ENCODE measurements around the gene TNS4. TPM values are rescaled to one million over a fixed set of nuclear protein-coding genes. Genes with fewer than 3 reads are reported as not detected.
A peak's percentile ranks its signal among the peaks of the same experiment; 100 is the strongest.

The TNS4 gene
- polyA plus RNA-seq, 2 of the 4 experiments (the other 2 are of a cell fraction), result 24.2 to 73.5 TPM

DNA sequence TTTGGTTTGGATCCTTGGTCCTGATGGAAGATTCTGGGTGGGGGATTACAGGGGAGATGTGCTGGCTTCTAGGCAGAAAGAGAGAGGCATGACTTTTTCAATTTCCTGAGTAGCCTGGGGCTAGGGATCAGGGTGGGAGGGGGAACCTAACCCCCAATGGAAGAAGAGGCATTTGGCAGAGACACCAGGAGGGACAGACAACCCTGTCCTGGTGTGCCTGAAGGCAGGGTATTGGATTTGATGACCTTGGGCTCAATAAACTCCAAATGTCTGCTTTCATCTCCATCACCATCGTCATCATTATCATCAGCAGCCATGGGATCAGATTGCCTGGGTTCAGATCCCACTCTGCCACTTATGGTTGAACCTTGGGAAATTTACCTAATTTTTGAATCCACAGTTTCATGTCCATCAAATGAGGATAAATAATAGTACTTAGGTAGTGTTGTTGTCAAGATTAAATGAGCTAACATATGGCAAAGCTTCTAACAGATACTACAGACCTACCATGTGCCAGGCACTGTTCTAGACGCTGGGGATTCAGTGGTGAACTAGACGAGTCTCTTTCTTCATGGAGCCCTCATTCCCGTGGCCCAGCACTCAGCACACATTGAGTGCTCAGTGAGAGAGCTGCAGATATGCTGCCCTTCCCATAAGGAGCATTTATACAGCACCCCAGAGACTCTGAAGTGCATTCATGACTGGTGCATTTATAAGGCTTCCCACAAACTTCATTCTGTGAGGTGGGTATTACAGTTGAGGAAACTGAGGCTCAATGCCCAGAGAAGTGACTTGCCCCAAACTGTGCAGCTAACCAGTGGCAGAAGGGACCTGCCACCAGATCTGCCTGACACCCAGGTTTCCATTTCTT is 31.4 kb downstream of the TNS4 start (continued):
- peak; percentile 60; the same call in 1 of the 2 replicates for TF ChIP-seq RARB (CRISPR knock-in tag; IDR thresholded peaks at IDR 0.05)
- no peak for TF ChIP-seq BHLHE40 (IDR thresholded peaks at IDR 0.05; ENCODE audit: low read depth, low read length)
- no peak for TF ChIP-seq FOSL2 (IDR thresholded peaks at IDR 0.05)
- 0 out of 2 replicates have a peak, but pooled peaks have one; percentile 26 for TF ChIP-seq FOSL2 (CRISPR knock-in tag; IDR thresholded peaks at IDR 0.05)
- TF ChIP-seq POLR2A (IDR thresholded peaks at IDR 0.05; ENCODE audit: low read length), result no peak
- TF ChIP-seq EP300 (IDR thresholded peaks at IDR 0.05), result no peak
- no peak for TF ChIP-seq MAX (IDR thresholded peaks at IDR 0.05)
- no peak for TF ChIP-seq RFX5 (IDR thresholded peaks at IDR 0.05)
- TF ChIP-seq, protein P1, sequence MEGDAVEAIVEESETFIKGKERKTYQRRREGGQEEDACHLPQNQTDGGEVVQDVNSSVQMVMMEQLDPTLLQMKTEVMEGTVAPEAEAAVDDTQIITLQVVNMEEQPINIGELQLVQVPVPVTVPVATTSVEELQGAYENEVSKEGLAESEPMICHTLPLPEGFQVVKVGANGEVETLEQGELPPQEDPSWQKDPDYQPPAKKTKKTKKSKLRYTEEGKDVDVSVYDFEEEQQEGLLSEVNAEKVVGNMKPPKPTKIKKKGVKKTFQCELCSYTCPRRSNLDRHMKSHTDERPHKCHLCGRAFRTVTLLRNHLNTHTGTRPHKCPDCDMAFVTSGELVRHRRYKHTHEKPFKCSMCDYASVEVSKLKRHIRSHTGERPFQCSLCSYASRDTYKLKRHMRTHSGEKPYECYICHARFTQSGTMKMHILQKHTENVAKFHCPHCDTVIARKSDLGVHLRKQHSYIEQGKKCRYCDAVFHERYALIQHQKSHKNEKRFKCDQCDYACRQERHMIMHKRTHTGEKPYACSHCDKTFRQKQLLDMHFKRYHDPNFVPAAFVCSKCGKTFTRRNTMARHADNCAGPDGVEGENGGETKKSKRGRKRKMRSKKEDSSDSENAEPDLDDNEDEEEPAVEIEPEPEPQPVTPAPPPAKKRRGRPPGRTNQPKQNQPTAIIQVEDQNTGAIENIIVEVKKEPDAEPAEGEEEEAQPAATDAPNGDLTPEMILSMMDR (IDR thresholded peaks at IDR 0.05), result no peak
- TF ChIP-seq ZFP36 (IDR thresholded peaks at IDR 0.05; ENCODE audit: borderline replicate concordance, partially characterized antibody), result no peak
- TF ChIP-seq, protein P2, sequence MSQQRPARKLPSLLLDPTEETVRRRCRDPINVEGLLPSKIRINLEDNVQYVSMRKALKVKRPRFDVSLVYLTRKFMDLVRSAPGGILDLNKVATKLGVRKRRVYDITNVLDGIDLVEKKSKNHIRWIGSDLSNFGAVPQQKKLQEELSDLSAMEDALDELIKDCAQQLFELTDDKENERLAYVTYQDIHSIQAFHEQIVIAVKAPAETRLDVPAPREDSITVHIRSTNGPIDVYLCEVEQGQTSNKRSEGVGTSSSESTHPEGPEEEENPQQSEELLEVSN (IDR thresholded peaks at IDR 0.05; ENCODE audit: borderline replicate concordance, low read depth), result no peak
- no peak for TF ChIP-seq MYC (IDR thresholded peaks at IDR 0.05; ENCODE audit: borderline replicate concordance, low read length)
- TF ChIP-seq CBX8 (IDR thresholded peaks at IDR 0.05), result no peak
- TF ChIP-seq NFE2L2 (conservative IDR thresholded peaks at IDR 0.05; ENCODE audit: low read length), result no peak
- TF ChIP-seq JUN (IDR thresholded peaks at IDR 0.05), result peak in 1 of 2 experiments; percentile 10; a peak in 2 of 5 replicates
- TF ChIP-seq ESRRA (IDR thresholded peaks at IDR 0.05; ENCODE audit: borderline replicate concordance, low read length), result no peak
- TF ChIP-seq NPAS2 (CRISPR knock-in tag; IDR thresholded peaks at IDR 0.05; ENCODE audit: borderline replicate concordance), result no peak
- peak; percentile 26; the same call in 1 of the 2 replicates for TF ChIP-seq EHF (CRISPR knock-in tag; IDR thresholded peaks at IDR 0.05)
- no peak for TF ChIP-seq RAD21 (conservative IDR thresholded peaks at IDR 0.05 in 1 of 2, IDR thresholded peaks at IDR 0.05 in 1 of 2)
- TF ChIP-seq, protein P3, sequence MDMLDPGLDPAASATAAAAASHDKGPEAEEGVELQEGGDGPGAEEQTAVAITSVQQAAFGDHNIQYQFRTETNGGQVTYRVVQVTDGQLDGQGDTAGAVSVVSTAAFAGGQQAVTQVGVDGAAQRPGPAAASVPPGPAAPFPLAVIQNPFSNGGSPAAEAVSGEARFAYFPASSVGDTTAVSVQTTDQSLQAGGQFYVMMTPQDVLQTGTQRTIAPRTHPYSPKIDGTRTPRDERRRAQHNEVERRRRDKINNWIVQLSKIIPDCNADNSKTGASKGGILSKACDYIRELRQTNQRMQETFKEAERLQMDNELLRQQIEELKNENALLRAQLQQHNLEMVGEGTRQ (IDR thresholded peaks at IDR 0.05), result no peak
- peak; percentile 65 for TF ChIP-seq ATOH8 (CRISPR knock-in tag; IDR thresholded peaks at IDR 0.05; ENCODE audit: low read depth)
- no peak for TF ChIP-seq HEYL (CRISPR knock-in tag; IDR thresholded peaks at IDR 0.05)
- TF ChIP-seq HOXA7 (CRISPR knock-in tag; IDR thresholded peaks at IDR 0.05), result peak; percentile 95
- TF ChIP-seq POLR2AphosphoS2 (conservative IDR thresholded peaks at IDR 0.05; ENCODE audit: low read length), result peak; percentile 98
- TF ChIP-seq HDAC2 (IDR thresholded peaks at IDR 0.05), result no peak
- peak; percentile 96 for TF ChIP-seq FOSB (CRISPR knock-in tag; IDR thresholded peaks at IDR 0.05)
